NCI-H460 (cell line): ENCODE data around the gene FN3K. TPM values are rescaled to one million over a fixed set of nuclear protein-coding genes. Genes with fewer than 3 reads are reported as not detected.
"Not testable (repeated sequence)": the region's sequence is repeated elsewhere in the genome, so short reads cannot be mapped to it uniquely, and the experiment has no call there.

Experiments
- DNase-seq: peaks from one replicate; pipeline ENCODE4 v3.0.0-alpha.2; 2016; ENCODE audit warnings: low read depth; ENCODE audit errors: extremely low read depth
- total RNA-seq: library from RNA; depleted of rRNA; stranded (reverse); fragments of >200 nt; shearing (Covaris generic); gene quantifications from 2 replicates; pipeline ENCODE4 v1.2.3, GENCODE V29; 2014

The FN3K gene
- total RNA-seq, 1 experiment from 2014 or later, result 1.5 TPM

DNA sequence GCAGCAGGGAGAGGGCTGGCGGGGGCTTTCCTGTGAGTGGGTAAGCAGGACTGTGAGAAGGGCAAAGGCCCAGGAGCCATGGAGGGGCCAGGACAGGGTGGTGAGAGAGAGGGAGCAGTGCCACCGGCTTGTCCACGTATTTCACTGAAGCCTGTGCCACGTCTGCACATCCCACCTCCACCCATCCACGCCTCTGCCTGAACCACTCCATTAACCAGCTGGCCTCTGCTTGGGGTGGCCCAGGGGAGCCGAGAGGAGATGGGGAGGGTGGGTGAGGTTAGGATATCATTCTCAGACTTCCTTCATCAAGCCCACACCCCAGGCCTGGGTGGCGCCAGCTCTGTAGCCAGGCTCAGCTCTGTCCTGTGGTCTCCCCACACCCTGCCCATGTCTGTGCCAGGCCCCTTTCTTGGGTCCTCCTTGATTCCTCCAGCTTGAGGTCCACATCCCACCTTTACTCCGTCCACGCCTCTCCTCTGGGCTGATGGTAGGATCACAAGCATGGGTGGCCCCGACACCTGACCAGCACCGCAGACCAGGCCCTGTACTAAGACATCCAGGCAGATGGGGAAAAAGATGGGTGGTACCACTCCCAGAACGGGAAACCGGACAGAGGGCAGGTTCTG, 3.2 kb upstream of the FN3K start:
- DNase-seq, result no peak

DNA sequence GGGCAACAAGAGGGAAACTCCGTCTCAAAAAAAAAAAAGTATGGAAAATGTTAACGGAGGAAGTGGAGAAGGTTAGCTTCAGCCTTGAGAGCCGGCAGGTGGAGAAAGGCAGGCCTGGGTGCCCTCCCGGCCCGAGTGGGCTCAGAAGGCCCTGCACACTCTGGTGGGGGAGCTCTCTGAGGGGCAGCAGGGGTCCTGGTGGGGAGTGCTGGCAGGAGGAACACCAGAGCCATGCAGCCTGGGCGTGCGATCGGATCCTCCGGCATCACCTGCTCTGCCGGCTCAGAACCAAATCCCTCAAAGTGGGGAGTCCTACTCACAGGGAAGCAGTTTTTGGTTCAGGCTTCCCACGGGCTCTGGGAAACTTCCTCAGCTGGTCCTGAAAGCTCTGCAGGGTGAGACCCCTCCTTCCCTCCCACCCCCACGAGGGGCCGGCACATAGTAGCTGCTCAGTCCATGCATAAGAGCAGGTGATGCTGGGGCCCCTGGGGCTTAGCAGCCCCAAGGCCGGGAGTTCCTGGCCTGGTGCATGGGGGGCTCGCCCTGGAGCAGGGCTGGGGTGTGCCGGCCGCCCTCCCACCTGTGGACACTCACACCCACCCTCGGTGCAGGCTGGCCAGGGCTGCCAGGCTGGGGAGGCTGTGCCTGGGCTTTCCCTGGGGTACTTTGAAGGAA, 1.2 kb downstream of the FN3K start:
- no peak for DNase-seq

DNA sequence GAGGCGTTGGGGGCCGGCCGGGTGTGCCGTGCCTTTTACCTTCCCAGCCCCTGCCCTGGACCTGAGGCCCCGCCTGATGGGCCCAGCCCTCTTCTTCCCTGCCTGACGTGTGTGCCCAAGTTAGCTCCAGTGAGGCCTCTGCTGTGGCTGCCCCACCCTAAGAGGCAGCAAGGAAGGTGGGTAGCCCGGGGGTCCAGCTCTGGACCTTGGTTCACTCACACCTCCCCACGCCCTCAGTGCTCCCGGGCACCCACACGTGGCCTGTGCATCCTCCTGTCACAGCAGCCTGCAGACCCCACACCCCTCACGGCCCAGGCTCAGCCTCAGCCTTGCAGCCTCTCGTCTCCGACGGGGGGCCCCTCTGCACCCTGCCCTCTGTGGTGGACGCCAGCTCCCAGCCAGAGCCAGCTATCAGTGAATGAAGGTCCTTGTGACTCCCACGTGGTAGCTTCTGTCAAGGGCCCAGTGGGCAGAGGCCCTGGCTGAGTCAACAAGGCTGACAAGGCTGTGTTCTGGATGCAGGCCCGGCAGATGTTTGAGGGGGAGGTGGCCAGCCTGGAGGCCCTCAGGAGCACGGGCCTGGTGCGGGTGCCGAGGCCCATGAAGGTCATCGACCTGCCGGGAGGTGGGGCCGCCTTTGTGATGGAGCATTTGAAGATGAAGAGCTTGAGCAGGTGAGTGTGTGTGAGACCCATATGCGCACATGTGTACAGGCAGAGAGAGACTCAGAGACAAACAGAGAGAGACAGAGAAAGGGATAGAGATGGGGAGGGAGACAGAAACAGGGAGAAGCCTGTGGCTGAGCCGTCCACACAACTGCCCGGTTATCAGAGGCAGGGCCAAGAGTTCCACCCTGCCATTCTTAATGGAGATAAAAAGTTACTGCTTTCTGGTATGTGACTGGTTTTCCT, 2.8 kb downstream of the FN3K start:
- DNase-seq, result no peak

DNA sequence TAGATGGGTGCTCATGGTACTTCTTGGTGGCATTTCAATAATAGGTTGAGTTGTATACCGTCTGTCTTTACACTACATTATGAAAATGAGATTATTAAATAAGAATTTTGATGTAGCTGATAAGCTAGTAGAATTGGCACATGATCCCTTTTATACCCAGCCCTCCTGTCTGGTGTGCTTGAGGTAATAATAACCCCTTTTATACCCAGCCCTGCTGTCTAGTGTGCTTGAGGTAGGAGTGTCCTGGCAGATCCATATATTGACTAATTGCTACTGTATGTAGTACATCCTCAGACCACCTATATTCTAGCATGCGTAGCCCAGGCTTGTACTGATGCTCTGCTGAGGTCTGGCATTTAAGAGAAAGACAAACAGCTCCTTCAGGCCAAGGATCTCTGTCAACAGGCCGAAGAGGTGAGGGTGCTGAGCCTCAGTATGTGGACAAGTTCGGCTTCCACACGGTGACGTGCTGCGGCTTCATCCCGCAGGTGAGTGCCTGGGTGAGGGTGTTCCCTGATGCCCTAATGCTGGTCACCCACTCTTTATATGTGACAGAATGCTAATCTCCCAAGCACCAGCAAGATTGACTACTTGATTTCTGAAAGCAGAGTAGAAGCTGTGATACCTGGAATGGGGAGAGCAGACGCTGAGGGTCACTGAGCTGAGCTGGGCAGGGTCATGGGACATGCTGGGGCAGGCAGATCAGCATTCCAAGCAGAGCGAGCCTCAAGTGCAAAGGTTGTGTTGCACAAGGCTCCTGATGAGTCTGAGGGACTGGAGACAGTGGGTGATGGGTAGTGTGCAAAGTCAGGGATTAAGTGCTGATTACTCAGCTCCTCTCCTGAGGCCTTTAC, 5.7 kb downstream of the FN3K start:
- no peak for DNase-seq

DNA sequence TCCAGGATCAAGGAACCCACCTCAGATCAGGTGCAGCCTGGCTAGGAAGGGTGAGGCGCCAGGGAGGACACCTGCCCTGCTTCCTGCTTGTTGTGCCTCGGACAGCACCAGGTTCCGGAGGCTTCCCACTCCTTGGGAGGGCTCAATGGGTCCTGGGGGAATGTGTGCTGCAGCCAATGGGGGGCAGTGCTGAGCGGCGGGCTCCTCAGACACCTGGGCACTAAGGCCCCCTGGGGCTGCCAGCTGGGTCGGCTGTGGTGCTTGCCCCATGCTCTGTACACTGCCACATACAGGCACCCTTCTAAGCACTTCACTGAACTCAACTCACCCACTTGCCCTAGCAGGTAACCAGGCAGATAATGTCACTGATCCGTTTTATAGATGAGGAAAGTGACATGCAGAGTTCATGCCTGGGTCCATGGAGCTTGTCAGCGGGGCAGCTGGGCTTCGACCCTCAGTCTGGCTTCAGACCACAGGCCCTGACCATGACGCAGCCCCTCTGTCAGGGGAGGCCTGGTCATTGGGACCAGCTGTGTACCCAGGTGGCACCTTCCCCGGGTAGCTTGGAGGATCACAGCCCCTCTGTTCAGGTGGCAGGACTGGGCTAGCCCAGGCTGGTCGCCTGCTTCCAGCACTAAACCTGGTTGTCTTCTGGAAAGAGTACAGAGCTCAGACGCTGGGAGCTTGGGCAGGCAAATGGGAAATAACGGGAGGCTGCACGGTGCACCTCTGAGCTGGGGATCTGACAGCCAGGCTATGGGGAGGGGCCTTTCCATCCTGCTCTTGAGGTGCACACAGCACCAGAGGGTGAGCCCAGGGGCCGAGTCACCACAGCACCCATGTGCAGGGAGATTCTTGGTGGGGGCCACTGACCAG, 8.2 kb downstream of the FN3K start:
- DNase-seq, result no peak

DNA sequence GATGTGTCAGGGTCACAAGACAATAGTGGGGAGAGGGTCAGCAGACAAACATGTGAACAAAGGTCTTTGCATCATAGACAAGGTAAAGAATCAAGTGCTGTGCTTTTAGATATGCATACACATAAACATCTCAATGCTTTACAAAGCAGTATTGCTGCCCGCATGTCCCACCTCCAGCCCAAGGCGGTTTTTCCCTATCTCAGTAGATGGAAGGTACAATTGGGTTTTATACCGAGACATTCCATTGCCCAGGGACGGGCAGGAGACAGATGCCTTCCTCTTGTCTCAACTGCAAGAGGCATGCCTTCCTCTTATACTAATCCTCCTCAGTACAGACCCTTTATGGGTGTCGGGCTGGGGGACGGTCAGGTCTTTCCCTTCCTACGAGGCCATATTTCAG, 9.3 kb downstream of the FN3K start:
- not testable (repeated sequence) for DNase-seq

DNA sequence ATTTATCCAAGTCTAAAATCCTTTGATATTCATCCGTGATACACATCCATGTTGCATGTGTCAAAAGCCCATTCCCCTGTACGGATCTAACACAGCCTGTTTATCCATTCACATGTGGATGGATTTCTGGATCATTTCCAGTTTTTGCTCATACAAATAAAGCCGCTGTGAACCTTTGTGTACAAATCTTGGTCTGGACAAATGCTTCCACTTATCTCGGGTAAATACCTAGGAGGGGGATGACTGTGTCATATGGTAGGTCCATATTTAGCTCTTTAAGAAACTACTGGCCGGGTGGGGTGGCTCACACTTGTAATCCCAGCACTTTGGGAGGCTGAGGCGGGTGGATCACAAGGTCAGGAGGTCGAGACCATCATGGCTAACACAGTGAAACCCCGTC, 10.1 kb downstream of the FN3K start:
- DNase-seq, result no peak

DNA sequence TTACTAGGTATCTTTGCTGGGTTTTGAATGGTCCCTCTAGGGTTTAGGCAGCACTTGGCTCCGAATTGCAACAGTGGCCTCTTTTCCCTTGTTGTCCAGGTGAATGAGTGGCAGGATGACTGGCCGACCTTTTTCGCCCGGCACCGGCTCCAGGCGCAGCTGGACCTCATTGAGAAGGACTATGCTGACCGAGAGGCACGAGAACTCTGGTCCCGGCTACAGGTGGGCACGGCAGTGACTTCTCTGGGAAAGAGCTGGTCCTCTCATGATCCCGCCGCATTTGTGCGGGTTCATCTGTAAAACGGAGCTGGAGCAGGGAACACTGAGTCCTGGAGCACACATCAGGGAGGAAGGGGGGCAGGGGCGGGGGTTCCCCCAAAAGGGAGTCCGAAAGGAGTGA, 13.3 kb downstream of the FN3K start:
- DNase-seq, result no peak

DNA sequence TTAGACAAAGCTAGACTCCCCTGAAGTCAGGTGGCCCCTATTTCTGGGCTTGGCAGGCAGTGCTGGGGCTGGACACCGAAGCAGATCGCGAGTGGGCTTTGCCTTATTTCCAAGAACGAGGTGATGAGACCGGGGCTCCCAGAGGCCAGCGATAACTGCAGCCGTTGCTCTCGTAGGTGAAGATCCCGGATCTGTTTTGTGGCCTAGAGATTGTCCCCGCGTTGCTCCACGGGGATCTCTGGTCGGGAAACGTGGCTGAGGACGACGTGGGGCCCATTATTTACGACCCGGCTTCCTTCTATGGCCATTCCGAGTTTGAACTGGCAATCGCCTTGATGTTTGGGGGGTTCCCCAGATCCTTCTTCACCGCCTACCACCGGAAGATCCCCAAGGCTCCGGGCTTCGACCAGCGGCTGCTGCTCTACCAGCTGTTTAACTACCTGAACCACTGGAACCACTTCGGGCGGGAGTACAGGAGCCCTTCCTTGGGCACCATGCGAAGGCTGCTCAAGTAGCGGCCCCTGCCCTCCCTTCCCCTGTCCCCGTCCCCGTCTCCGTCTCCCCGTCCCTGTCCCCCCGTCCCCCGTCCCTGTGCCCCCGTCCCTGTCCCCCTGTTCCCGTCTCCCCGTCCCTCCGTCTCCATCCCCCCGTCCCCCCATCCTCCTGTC, 15.0 kb downstream of the FN3K start:
- DNase-seq, result no peak

DNA sequence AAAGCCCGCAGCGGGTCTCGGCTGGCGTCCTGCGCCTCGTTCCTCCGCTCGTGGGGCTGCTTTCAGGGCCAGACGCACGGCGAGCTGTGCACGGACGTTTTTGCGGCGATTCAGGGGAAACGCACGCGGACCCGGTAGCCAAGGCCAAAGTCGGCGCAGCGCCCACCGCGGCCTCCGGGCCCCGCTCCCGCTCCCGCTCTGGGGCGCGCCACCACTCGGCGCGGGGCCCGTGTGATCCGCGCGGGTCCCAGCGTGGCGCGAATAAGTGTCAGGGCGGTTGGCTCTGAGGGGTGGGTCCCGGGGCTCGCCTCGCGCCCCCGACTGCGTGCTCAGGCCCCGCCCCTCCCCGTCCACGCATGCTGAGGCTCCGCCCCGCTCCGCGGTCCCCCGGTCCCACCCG, 15.8 kb downstream of the FN3K start:
- no peak for DNase-seq

DNA sequence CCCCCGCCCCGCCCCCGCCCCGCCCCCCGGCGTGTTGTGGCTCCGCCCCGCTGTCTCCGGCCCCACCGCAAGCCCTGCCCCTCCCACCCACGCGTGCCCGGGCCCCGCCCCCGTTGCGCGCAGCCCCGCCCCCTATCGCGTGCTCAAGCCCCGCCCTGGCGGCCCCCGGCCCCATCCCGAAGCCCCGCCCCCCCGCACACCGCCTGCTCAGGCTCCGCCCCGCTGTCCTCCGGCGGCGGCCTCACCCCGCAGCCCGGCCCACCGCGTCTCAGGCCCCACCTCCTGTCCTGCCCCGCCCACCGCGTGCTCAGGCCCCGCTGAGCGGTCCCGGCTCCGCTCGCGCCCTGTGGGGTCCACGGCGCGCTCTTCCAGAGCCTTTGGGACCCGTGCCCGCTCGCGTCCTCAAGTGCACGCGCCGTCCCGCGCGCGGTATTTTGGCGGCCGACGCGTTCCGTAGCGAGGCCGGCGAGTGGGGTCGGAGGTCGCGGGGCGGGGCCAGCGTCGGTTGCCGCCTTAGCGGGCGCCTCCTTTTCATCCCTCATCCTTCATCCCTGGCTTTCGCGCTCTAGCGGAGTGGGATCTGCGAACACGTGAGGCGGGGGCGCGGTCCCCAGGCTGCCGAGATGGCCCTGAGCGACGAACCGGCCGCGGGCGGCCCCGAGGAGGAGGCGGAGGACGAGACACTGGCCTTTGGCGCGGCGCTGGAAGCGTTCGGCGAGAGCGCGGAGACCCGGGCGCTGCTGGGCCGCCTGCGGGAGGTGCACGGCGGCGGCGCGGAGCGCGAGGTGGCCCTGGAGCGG, 16.4 kb downstream of the FN3K start, which contains the start of gene TBCD:
TSS of gene TBCD (plus strand) at position 495 of the 800 bp plus-strand sequence. CDS start at position 624, 129 bp downstream.
- peak; percentile 74 for DNase-seq

DNA sequence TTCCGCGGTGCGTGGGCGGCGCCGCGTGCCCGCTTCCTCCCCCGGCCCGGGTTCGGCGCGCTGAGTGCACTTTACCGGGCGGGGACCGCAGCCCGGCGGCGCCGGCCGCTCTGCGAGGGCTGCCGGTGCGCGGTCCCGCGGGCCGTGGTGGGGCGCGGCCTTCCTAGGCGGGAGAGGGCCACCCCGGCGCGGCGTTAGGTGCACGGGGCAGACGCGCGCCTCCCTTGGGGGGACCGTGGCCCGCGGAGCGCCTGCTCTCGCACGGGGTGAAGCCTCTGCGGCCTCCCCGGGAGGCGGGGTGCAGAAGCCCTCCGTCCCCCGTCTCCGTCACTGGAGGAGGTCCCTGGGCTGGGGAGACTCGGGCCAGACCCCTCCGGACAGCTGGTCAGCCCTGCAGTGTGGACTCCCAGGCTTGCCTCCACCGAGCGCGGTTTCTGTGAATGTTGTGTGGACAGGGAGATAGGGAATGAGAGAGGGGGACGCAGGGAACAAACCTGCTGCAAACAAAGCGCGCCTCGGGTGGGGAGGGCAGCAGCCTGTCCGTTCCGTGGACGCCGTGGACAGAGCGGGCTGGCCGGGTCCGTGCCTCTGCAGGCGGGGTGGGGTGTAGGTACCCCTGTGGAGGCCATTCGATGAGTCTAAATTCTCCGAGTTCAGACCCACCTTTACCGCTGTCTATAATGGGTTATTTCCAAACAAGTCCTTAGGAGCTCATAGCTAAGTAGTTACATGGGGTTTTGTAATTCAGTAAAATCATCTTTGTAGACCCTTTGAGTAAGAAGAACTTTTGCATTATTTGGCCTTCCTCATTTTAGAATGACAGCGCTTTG, 17.2 kb downstream of the FN3K start:
- DNase-seq, result no peak

DNA sequence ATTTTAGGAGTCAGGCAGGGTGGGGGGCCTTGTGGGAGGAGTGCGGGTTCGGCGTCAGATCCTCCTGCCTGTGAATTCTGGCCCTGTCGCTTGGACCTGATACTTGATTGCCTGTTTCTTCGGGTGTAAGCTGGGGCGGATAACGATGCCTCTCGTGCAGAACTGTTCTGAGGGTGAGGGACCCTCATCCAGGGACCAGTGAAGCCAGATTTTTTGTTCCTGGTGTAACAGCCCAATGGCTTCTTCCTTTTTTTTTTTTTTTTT, 17.7 kb downstream of the FN3K start:
- DNase-seq, result no peak

DNA sequence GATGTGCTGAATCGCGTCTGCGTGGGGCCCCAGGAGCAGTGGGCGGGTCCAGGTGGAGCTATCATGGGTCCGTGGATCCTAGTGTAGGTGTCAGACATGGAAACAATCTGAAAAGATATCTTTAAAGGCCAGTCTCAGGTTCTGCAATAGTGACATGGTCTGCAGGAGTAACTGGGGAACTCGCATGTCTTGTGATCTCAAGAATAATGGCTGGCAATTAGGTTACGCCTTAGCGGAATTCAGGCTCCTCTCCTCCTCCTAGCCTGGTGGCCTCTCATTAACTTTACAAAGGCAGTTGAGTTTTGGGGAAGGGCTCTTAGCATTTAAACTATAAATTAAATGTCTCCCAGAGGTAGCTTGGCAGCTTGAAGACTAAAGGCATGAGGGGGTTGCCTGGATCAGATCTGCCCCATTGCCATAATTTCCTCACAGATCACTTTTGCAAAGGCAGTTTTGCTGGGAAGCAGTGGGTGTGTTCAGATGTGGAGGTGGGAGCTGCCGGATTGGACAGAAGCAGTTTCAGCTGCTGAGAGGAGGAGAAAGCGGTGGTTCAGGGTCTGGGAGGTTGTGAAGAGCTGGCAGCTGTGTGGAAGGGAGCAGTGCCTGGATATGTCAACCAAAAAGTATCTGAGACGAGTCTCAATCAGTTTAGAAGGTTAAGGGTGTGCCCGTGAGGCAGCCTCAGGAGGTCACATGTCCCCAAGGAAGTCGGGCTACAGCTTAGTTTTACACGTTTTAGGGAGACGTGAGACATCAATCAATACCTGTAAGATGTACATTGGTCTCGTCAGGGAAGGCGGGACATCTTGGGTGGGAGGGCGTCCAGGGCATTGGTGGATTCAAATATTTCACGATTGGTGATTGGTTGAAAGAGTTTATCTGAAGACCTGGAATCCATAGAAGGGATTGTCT, 19.1 kb downstream of the FN3K start:
- DNase-seq, result no peak

DNA sequence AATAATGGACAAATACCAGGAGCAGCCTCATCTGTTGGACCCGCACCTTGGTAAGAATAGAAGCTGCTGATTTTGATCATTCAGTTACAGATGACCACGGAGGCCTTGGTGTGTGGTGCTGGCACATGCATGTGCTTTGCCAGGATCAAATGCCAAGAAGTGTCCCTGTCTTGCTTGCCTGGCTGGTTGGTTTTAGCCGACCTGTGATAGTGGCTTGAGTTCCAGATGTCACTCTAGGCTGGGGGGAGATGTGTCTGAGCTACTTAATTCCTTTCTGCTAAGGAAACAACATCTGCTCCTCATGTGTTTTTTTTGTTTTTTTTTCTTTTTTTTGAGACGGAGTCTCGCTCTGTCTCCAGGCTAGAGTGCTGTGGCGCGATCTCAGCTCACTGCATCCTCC, 20.8 kb downstream of the FN3K start:
- no peak for DNase-seq

DNA sequence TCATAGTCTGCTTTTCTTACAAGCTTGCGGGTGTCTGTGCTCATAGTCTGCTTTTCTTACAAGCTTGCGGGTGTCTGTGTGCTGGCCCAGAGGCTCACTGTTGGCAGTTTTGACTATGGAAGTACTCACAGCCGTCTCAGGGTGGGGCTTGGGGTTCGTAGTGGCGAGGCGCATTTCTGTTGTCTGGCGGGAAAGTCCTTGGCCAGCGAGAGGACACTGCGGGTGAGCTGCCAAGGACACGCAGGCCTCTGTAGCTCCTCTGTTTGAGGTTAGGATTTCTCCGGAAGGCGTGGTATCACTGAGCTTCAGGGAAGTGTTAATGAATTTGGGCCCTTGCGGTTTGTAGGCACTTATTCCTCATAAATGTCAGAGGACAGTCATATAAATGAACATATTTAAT, 30.0 kb downstream of the FN3K start:
- DNase-seq, result no peak
